H9 (cell line): ENCODE data around the gene PRKAR2A. TPM values are rescaled to one million over a fixed set of nuclear protein-coding genes. Genes with fewer than 3 reads are reported as not detected.
A peak's percentile ranks its signal among the peaks of the same experiment; 100 is the strongest.

Experiments
- DNase-seq: peaks from one replicate; pipeline ENCODE4 v3.0.0-alpha.2; 2017
- H2AFZ ChIP-seq: one replicate; pipeline ENCODE4 v1.6.1; 2013; ENCODE audit warnings: mild to moderate bottlenecking, low read length, control low read depth, moderate library complexity
- H2AK5ac ChIP-seq: 2 replicates; pipeline ENCODE4 v1.6.1; 2013; ENCODE audit warnings: low read length, control low read depth, mixed read lengths; ENCODE audit not compliant: insufficient read length
- H2BK120ac ChIP-seq: one replicate; pipeline ENCODE4 v1.6.1; 2013; ENCODE audit warnings: low read depth, mild to moderate bottlenecking, low read length, control low read depth, inconsistent platforms; ENCODE audit not compliant: poor library complexity, severe bottlenecking
- H2BK12ac ChIP-seq: 2 replicates; pipeline ENCODE4 v1.6.1; 2013; ENCODE audit warnings: low read length, control low read depth, mixed read lengths, low read depth; ENCODE audit not compliant: insufficient read length
- H2BK15ac ChIP-seq: 2 replicates; pipeline ENCODE4 v1.6.1; 2013; ENCODE audit warnings: low read depth, low read length, control low read depth
- H2BK20ac ChIP-seq: one replicate; pipeline ENCODE4 v1.6.1; 2013; ENCODE audit warnings: low read depth, mild to moderate bottlenecking, low read length, control low read depth, inconsistent platforms; ENCODE audit not compliant: poor library complexity, severe bottlenecking
- H2BK5ac ChIP-seq: 2 replicates; pipeline ENCODE4 v1.6.1; 2013; ENCODE audit warnings: low read length, control low read depth, mixed read lengths; ENCODE audit not compliant: insufficient read length
- H3K14ac ChIP-seq: 2 replicates; pipeline ENCODE4 v1.6.1; 2013; ENCODE audit warnings: low read length, control low read depth; ENCODE audit not compliant: insufficient read depth
- H3K18ac ChIP-seq: 2 replicates; pipeline ENCODE4 v1.6.1; 2013; ENCODE audit warnings: low read depth, mild to moderate bottlenecking, mixed read lengths, low read length, control low read depth; ENCODE audit not compliant: insufficient read length
- H3K23ac ChIP-seq: 2 replicates; pipeline ENCODE4 v1.6.1; 2013; ENCODE audit warnings: low read length, control low read depth, mixed read lengths, low read depth; ENCODE audit not compliant: insufficient read length
- H3K23me2 ChIP-seq: 2 replicates; pipeline ENCODE4 v1.6.1; 2013; ENCODE audit warnings: low read depth, mild to moderate bottlenecking, mixed read lengths, low read length, control low read depth; ENCODE audit not compliant: insufficient read length, poor library complexity, severe bottlenecking
- H3K27ac ChIP-seq: 2 replicates; pipeline ENCODE4 v1.5.1; 2013; ENCODE audit warnings: low read length, control low read depth, mixed read lengths, low read depth; ENCODE audit not compliant: insufficient read length
- H3K27me3 ChIP-seq: 2 replicates; pipeline ENCODE4 v1.6.1; 2013; ENCODE audit warnings: low read length, control low read depth, inconsistent platforms; ENCODE audit not compliant: insufficient read depth
- H3K4ac ChIP-seq: 2 replicates; pipeline ENCODE4 v1.6.1; 2013; ENCODE audit warnings: low read depth, mild to moderate bottlenecking, control low read depth, inconsistent platforms, low read length, moderate library complexity
- H3K4me1 ChIP-seq: 2 replicates; pipeline ENCODE4 v1.6.1; 2013; ENCODE audit warnings: low read length, control low read depth, inconsistent platforms; ENCODE audit not compliant: insufficient read depth
- H3K4me2 ChIP-seq: 2 replicates; pipeline ENCODE4 v1.6.1; 2013; ENCODE audit warnings: low read length, control low read depth, mixed read lengths; ENCODE audit not compliant: insufficient read length, insufficient read depth
- H3K56ac ChIP-seq: 2 replicates; pipeline ENCODE4 v1.6.1; 2013; ENCODE audit warnings: low read depth, mild to moderate bottlenecking, mixed read lengths, low read length, control low read depth; ENCODE audit not compliant: insufficient read length
- H3K79me1 ChIP-seq: 2 replicates; pipeline ENCODE4 v1.6.1; 2013; ENCODE audit warnings: low read depth, mild to moderate bottlenecking, moderate library complexity, low read length, control low read depth, inconsistent platforms; ENCODE audit not compliant: insufficient read depth, poor library complexity, severe bottlenecking
- H3K79me2 ChIP-seq: 2 replicates; pipeline ENCODE4 v1.6.1; 2013; ENCODE audit warnings: low read length, control low read depth, inconsistent platforms; ENCODE audit not compliant: insufficient read depth
- H3K9ac ChIP-seq: 2 replicates; pipeline ENCODE4 v1.6.1; 2013; ENCODE audit warnings: low read length, control low read depth, mixed read lengths; ENCODE audit not compliant: insufficient read length; ENCODE audit errors: extremely low read depth
- H3K9me3 ChIP-seq: one replicate; pipeline ENCODE4 v1.6.1; 2013; ENCODE audit warnings: low read depth, low read length, inconsistent platforms; ENCODE audit not compliant: control insufficient read depth
- H3T11ph ChIP-seq: one replicate; pipeline ENCODE4 v1.6.1; 2013; ENCODE audit warnings: mild to moderate bottlenecking, low read length, control low read depth, inconsistent platforms
- H4K20me1 ChIP-seq: one replicate; pipeline ENCODE4 v1.6.1; 2013; ENCODE audit not compliant: control insufficient read depth, insufficient read length, insufficient read depth
- H4K5ac ChIP-seq: 2 replicates; pipeline ENCODE4 v1.6.1; 2013; ENCODE audit warnings: low read depth, mild to moderate bottlenecking, mixed read lengths, low read length, control low read depth; ENCODE audit not compliant: insufficient read length
- H4K8ac ChIP-seq: replicated peaks from 2 replicates; pipeline ENCODE4 v1.6.1; 2013; ENCODE audit warnings: low read length, control low read depth, mixed read lengths, low read depth; ENCODE audit not compliant: insufficient read length
- H4K91ac ChIP-seq: 2 replicates; pipeline ENCODE4 v1.6.1; 2013; ENCODE audit warnings: low read depth, mild to moderate bottlenecking, moderate library complexity, mixed read lengths, low read length, control low read depth; ENCODE audit not compliant: insufficient read length
- H3K27ac Mint-ChIP-seq, 3 experiments: 2 replicates in 2 of 3; 3 replicates in 1 of 3; pipeline ENCODE4 v1.8.0; 2020 to 2021; ENCODE audit warnings: mixed read lengths in 3 of 3, mild to moderate bottlenecking in 1 of 3, moderate library complexity in 1 of 3
- H3K27me3 Mint-ChIP-seq: 2 replicates; pipeline ENCODE4 v1.8.0; 2021; ENCODE audit warnings: low read depth, mild to moderate bottlenecking, moderate library complexity, mixed read lengths
- H3K36me3 Mint-ChIP-seq, 3 experiments: 2 replicates in 2 of 3; 3 replicates in 1 of 3; pipeline ENCODE4 v1.8.0; 2020 to 2021; ENCODE audit warnings: low read depth in 3 of 3, mixed read lengths in 3 of 3; ENCODE audit not compliant: insufficient read depth in 1 of 3
- H3K4me1 Mint-ChIP-seq, 2 experiments: 2 replicates each; pipeline ENCODE4 v1.8.0; 2020; ENCODE audit warnings: mixed read lengths in 2 of 2
- H3K4me3 Mint-ChIP-seq, 2 experiments: 2 replicates in 1 of 2; 3 replicates in 1 of 2; pipeline ENCODE4 v1.8.0; 2020 to 2021; ENCODE audit warnings: mild to moderate bottlenecking in 2 of 2, mixed read lengths in 2 of 2, moderate library complexity in 1 of 2
- H3K9me3 Mint-ChIP-seq, 2 experiments: 2 replicates in 1 of 2; 3 replicates in 1 of 2; pipeline ENCODE4 v1.8.0; 2020; ENCODE audit warnings: mild to moderate bottlenecking in 2 of 2, mixed read lengths in 2 of 2, moderate library complexity in 1 of 2
- WGBS: extraction: QIAGEN DNeasy Blood & Tissue Kit; methylation state at CpG from one replicate; pipeline ENCODE4 v1.1.7; 2013; ENCODE audit warnings: missing lambda C conversion rate, low lambda C conversion rate, mixed read lengths; ENCODE audit not compliant: insufficient read length; ENCODE audit errors: extremely low coverage; 5-methylcytosine and 5-hydroxymethylcytosine counted together
- total RNA-seq: library from RNA; stranded (reverse); gene quantifications from 2 replicates; pipeline ENCODE4 v1.2.1, GENCODE V29; 2021
- TF ChIP-seq, protein P1 (sequence below): fragments of 200-600 bp; sonication (generic); conservative IDR thresholded peaks from 3 replicates; pipeline ENCODE4 v1.8.0; 2021; ENCODE audit warnings: antibody characterized with exemption, mild to moderate bottlenecking

The PRKAR2A gene
- total RNA-seq, 1 experiment from 2014 or later: 39.1 TPM

- Histone ChIP-seq H4K5ac (no peak overlapping the region), H3T11ph (no peak overlapping the region), H2BK12ac (no peak overlapping the region), H3K23ac (no peak overlapping the region), H2BK5ac (no peak overlapping the region), H3K18ac (no peak overlapping the region), H2BK120ac (no peak overlapping the region), H3K79me2 (peaks cover 69% of the 10 kb centered on the region; the same call in 1 of the 2 replicates), H4K8ac (no peak overlapping the region), H3K4me2 (no peak overlapping the region), H2AK5ac (no peak overlapping the region), H4K20me1 (no peaks in the 10 kb centered on the region), H2BK15ac (no peak overlapping the region), H3K4me1 (no peaks in the 10 kb centered on the region; the same call in 1 of the 2 replicates), H3K4ac (no peak overlapping the region), H3K14ac (no peak overlapping the region), H3K56ac (no peak overlapping the region), H4K91ac (no peak overlapping the region), H3K9ac (no peak overlapping the region), H3K79me1 (peaks cover 5% of the 10 kb centered on the region), H3K9me3 (no peaks in the 10 kb centered on the region), H3K27me3 (no peaks in the 10 kb centered on the region), H2AFZ (no peak overlapping the region), H3K27ac (no peak overlapping the region), H2BK20ac (no peak overlapping the region), H3K23me2 (no peaks in the 10 kb centered on the region)
- no peaks in the 10 kb centered on the region for H3K27me3 Mint-ChIP-seq
- TF ChIP-seq, protein P1, sequence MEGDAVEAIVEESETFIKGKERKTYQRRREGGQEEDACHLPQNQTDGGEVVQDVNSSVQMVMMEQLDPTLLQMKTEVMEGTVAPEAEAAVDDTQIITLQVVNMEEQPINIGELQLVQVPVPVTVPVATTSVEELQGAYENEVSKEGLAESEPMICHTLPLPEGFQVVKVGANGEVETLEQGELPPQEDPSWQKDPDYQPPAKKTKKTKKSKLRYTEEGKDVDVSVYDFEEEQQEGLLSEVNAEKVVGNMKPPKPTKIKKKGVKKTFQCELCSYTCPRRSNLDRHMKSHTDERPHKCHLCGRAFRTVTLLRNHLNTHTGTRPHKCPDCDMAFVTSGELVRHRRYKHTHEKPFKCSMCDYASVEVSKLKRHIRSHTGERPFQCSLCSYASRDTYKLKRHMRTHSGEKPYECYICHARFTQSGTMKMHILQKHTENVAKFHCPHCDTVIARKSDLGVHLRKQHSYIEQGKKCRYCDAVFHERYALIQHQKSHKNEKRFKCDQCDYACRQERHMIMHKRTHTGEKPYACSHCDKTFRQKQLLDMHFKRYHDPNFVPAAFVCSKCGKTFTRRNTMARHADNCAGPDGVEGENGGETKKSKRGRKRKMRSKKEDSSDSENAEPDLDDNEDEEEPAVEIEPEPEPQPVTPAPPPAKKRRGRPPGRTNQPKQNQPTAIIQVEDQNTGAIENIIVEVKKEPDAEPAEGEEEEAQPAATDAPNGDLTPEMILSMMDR: no peak
- peak overlapping the region in 2 of 3 experiments; percentile 92 to 94; a peak in 4 of 7 replicates for H3K27ac Mint-ChIP-seq
- WGBS: no CpG with 5 or more reads among the region's 7 CpGs
- H3K9me3 Mint-ChIP-seq: no peaks in the 10 kb centered on the region
- DNase-seq: no peak
- H3K4me3 Mint-ChIP-seq: peak overlapping the region in 1 of 2 experiments; percentile 15; a peak in 2 of 5 replicates
- H3K4me1 Mint-ChIP-seq: peaks cover 30 to 34% of the 10 kb centered on the region in 2 experiments
- H3K36me3 Mint-ChIP-seq: peaks cover 42 to 80% (median 78%) of the 10 kb centered on the region in 3 experiments
Measured at GRCh38 chr3:48709051-48709461, 138.6 kb downstream of the PRKAR2A start.
